Trophoblast cell (in vitro differentiated cells and primary cell): ENCODE measurements around the gene SSX2IP.
"Not testable (repeated sequence)": the region's sequence is repeated elsewhere in the genome, so short reads cannot be mapped to it uniquely, and the experiment has no call there.

Experiments
- DNase-seq, 2 donors: peaks; one replicate each; pipeline ENCODE4 v3.0.0-alpha.2; 2016
- H2AFZ ChIP-seq: 2 replicates; pipeline ENCODE4 v1.6.1; 2013; ENCODE audit warnings: low read length, moderate library complexity, mild to moderate bottlenecking; ENCODE audit not compliant: insufficient read depth, poor library complexity
- H2AK5ac ChIP-seq: 2 replicates; pipeline ENCODE4 v1.6.1; 2013; ENCODE audit warnings: mild to moderate bottlenecking, low read length
- H2BK120ac ChIP-seq: 2 replicates; pipeline ENCODE4 v1.6.1; 2013; ENCODE audit warnings: low read length, mild to moderate bottlenecking, moderate library complexity; ENCODE audit not compliant: insufficient read depth, poor library complexity
- H2BK12ac ChIP-seq: 2 replicates; pipeline ENCODE4 v1.6.1; 2013; ENCODE audit warnings: mild to moderate bottlenecking, low read length, moderate library complexity
- H2BK5ac ChIP-seq: 2 replicates; pipeline ENCODE4 v1.6.1; 2013; ENCODE audit warnings: low read length, low read depth, moderate library complexity, mild to moderate bottlenecking; ENCODE audit not compliant: poor library complexity
- H3K14ac ChIP-seq: 2 replicates; pipeline ENCODE4 v1.6.1; 2013; ENCODE audit warnings: mild to moderate bottlenecking, low read length
- H3K18ac ChIP-seq: 2 replicates; pipeline ENCODE4 v1.6.1; 2013; ENCODE audit warnings: mild to moderate bottlenecking, low read length
- H3K23ac ChIP-seq: 2 replicates; pipeline ENCODE4 v1.6.1; 2013; ENCODE audit warnings: low read length
- H3K27ac ChIP-seq: 2 replicates; pipeline ENCODE4 v1.5.1; 2013; ENCODE audit warnings: low read depth, mild to moderate bottlenecking, inconsistent platforms, low read length, moderate library complexity
- H3K27me3 ChIP-seq: 2 replicates; pipeline ENCODE4 v1.6.1; 2013; ENCODE audit warnings: inconsistent platforms, mild to moderate bottlenecking, low read length, moderate library complexity; ENCODE audit not compliant: insufficient read depth
- H3K36me3 ChIP-seq, 2 experiments: 1 replicate in 1 of 2; 2 replicates in 1 of 2; pipeline ENCODE4 v1.6.1; 2013; ENCODE audit warnings: low read length in 2 of 2, mild to moderate bottlenecking in 2 of 2, moderate library complexity in 1 of 2; ENCODE audit not compliant: insufficient read depth in 2 of 2, control insufficient read depth in 1 of 2
- H3K4ac ChIP-seq: 2 replicates; pipeline ENCODE4 v1.6.1; 2013; ENCODE audit warnings: low read depth, mild to moderate bottlenecking, low read length, moderate library complexity
- H3K4me1 ChIP-seq, 2 experiments: 1 replicate in 1 of 2; 2 replicates in 1 of 2; pipeline ENCODE4 v1.6.1; 2013; ENCODE audit warnings: low read length in 2 of 2, mild to moderate bottlenecking in 2 of 2, moderate library complexity in 1 of 2; ENCODE audit not compliant: insufficient read depth in 2 of 2, control insufficient read depth in 1 of 2
- H3K4me2 ChIP-seq: 2 replicates; pipeline ENCODE4 v1.6.1; 2013; ENCODE audit warnings: inconsistent platforms, mild to moderate bottlenecking, low read length, moderate library complexity
- H3K4me3 ChIP-seq: 2 replicates; pipeline ENCODE4 v1.5.1; 2013; ENCODE audit warnings: mild to moderate bottlenecking, low read depth, low read length, inconsistent platforms
- H3K79me1 ChIP-seq: one replicate; pipeline ENCODE4 v1.6.1; 2013; ENCODE audit warnings: low read length
- H3K79me2 ChIP-seq: 2 replicates; pipeline ENCODE4 v1.6.1; 2013; ENCODE audit warnings: low read length, mild to moderate bottlenecking; ENCODE audit not compliant: control insufficient read depth, insufficient read depth, poor library complexity
- H3K9ac ChIP-seq: 2 replicates; pipeline ENCODE4 v1.6.1; 2013; ENCODE audit warnings: mild to moderate bottlenecking, low read length
- H3K9me3 ChIP-seq: 2 replicates; pipeline ENCODE4 v1.6.1; 2013; ENCODE audit warnings: low read depth, mild to moderate bottlenecking, control low read depth, inconsistent platforms, low read length; ENCODE audit not compliant: insufficient read depth
- H4K12ac ChIP-seq: 2 replicates; pipeline ENCODE4 v1.6.1; 2013; ENCODE audit warnings: low read depth, mild to moderate bottlenecking, low read length, moderate library complexity
- H4K8ac ChIP-seq: 2 replicates; pipeline ENCODE4 v1.6.1; 2013; ENCODE audit warnings: low read depth, mild to moderate bottlenecking, low read length, moderate library complexity
- H4K91ac ChIP-seq: one replicate; pipeline ENCODE4 v1.6.1; 2013; ENCODE audit warnings: low read depth, mild to moderate bottlenecking, low read length, moderate library complexity
- WGBS: extraction: QIAGEN DNeasy Blood & Tissue Kit; methylation state at CpG from one replicate; pipeline ENCODE4 v1.1.7; 2013; ENCODE audit warnings: missing lambda C conversion rate; ENCODE audit not compliant: insufficient read length, insufficient coverage; ENCODE audit errors: extremely low coverage; 5-methylcytosine and 5-hydroxymethylcytosine counted together

The SSX2IP gene

GRCh38 chr1:84598418-84598817 is 91.8 kb downstream of the SSX2IP start:
- H3K27me3 ChIP-seq, result no peaks in the 10 kb centered on the region
- H4K91ac ChIP-seq, result no peak overlapping the region
- H2BK5ac ChIP-seq, result no peak overlapping the region
- no peak overlapping the region for H3K27ac ChIP-seq
- H3K18ac ChIP-seq, result no peak overlapping the region
- no peak overlapping the region for H2BK120ac ChIP-seq
- H3K4me1 ChIP-seq, result peaks cover 0 to 3% of the 10 kb centered on the region in 2 experiments
- H2AK5ac ChIP-seq, result no peak overlapping the region
- H2AFZ ChIP-seq, result no peak overlapping the region
- no peak overlapping the region for H3K4me3 ChIP-seq
- H3K9ac ChIP-seq, result no peak overlapping the region
- DNase-seq, result no peak
- H4K8ac ChIP-seq, result no peak overlapping the region
- peaks cover 4% of the 10 kb centered on the region for H3K79me1 ChIP-seq
- WGBS, result no CpG with 5 or more reads among the region's 3 CpGs
- H3K79me2 ChIP-seq, result no peaks in the 10 kb centered on the region
- H3K23ac ChIP-seq, result no peak overlapping the region
- no peak overlapping the region for H4K12ac ChIP-seq
- no peak overlapping the region for H3K4me2 ChIP-seq
- no peaks in the 10 kb centered on the region for H3K9me3 ChIP-seq
- H3K4ac ChIP-seq, result no peak overlapping the region
- H2BK12ac ChIP-seq, result no peak overlapping the region
- H3K36me3 ChIP-seq, result no peaks in the 10 kb centered on the region
- no peak overlapping the region for H3K14ac ChIP-seq

GRCh38 chr1:84597011-84597410 is 93.2 kb downstream of the SSX2IP start:
- no peak overlapping the region for H3K4ac ChIP-seq
- no peak overlapping the region for H2BK5ac ChIP-seq
- H3K27ac ChIP-seq, result no peak overlapping the region
- no peak overlapping the region for H4K91ac ChIP-seq
- WGBS, result no CpG with 5 or more reads among the region's 1 CpG
- no peak overlapping the region for H2BK120ac ChIP-seq
- H3K14ac ChIP-seq, result no peak overlapping the region
- H3K79me2 ChIP-seq, result no peaks in the 10 kb centered on the region
- H3K23ac ChIP-seq, result no peak overlapping the region
- no peak overlapping the region for H2BK12ac ChIP-seq
- no peak overlapping the region for H4K8ac ChIP-seq
- H2AFZ ChIP-seq, result no peak overlapping the region
- H3K9ac ChIP-seq, result no peak overlapping the region
- H3K79me1 ChIP-seq, result no peaks in the 10 kb centered on the region
- H2AK5ac ChIP-seq, result no peak overlapping the region
- H3K4me3 ChIP-seq, result no peak overlapping the region
- no peak for DNase-seq
- H3K36me3 ChIP-seq, result no peaks in the 10 kb centered on the region
- H3K4me2 ChIP-seq, result no peak overlapping the region
- no peaks in the 10 kb centered on the region for H3K4me1 ChIP-seq
- H3K18ac ChIP-seq, result no peak overlapping the region
- H3K9me3 ChIP-seq, result no peaks in the 10 kb centered on the region
- no peak overlapping the region for H4K12ac ChIP-seq
- no peaks in the 10 kb centered on the region for H3K27me3 ChIP-seq

- no CpG with 5 or more reads among the region's 2 CpGs for WGBS
- not testable (repeated sequence) for H2BK5ac ChIP-seq, H3K9ac ChIP-seq, H2AFZ ChIP-seq, H4K12ac ChIP-seq, H4K8ac ChIP-seq, H3K79me2 ChIP-seq, H2BK120ac ChIP-seq, H3K4ac ChIP-seq, DNase-seq, H4K91ac ChIP-seq, H3K9me3 ChIP-seq, H3K27me3 ChIP-seq, H2BK12ac ChIP-seq, H3K4me2 ChIP-seq, H3K18ac ChIP-seq, H3K79me1 ChIP-seq, H3K4me1 ChIP-seq, H3K36me3 ChIP-seq, H2AK5ac ChIP-seq, H3K27ac ChIP-seq, H3K4me3 ChIP-seq, H3K14ac ChIP-seq, H3K23ac ChIP-seq
Observed at GRCh38 chr1:84594959-84595358, 95.3 kb downstream of the SSX2IP start.
